Lung (tissue), 10 donors: ENCODE data around the gene FANK1. TPM values are rescaled to one million over a fixed set of nuclear protein-coding genes. Genes with fewer than 3 reads are reported as not detected.
"Not testable (repeated sequence)": the region's sequence is repeated elsewhere in the genome, so short reads cannot be mapped to it uniquely, and the experiment has no call there.

Source experiments
- ATAC-seq: fragments of 200-7000 bp; cut with Tn5 transposase; one replicate; pipeline ENCODE4 v1.9.1; 2020; ENCODE audit warnings: moderate number of reproducible peaks; ENCODE audit not compliant: insufficient read depth, low FRiP score
- DNase-seq, 3 donors: peaks; one replicate each; pipeline ENCODE4 v3.0.0-alpha.2; 2013 to 2017
- H3K27ac ChIP-seq, 2 donors: one replicate each; pipeline ENCODE4 v1.5.1; 2013; ENCODE audit warnings: mild to moderate bottlenecking in 2 of 2, moderate library complexity in 2 of 2, control low read depth in 1 of 2, inconsistent platforms in 1 of 2, low read depth in 1 of 2, low read length in 1 of 2
- H3K27me3 ChIP-seq, 3 donors: one replicate each; pipeline ENCODE4 v1.5.1; 2013; ENCODE audit warnings: low read length in 2 of 3; ENCODE audit not compliant: control insufficient read depth in 3 of 3, insufficient read depth in 3 of 3
- H3K36me3 ChIP-seq, 4 donors: one replicate each; pipeline ENCODE4 v1.5.1; 2013; ENCODE audit warnings: low read length in 4 of 4, mild to moderate bottlenecking in 1 of 4, moderate library complexity in 1 of 4; ENCODE audit not compliant: control insufficient read depth in 4 of 4, insufficient read depth in 4 of 4
- H3K4me1 ChIP-seq, 5 donors: one replicate each; pipeline ENCODE4 v1.5.1; 2013; ENCODE audit warnings: low read length in 5 of 5, mild to moderate bottlenecking in 2 of 5, moderate library complexity in 1 of 5; ENCODE audit not compliant: control insufficient read depth in 5 of 5, insufficient read depth in 5 of 5
- H3K4me3 ChIP-seq: one replicate; pipeline ENCODE4 v1.5.1; 2013; ENCODE audit warnings: mild to moderate bottlenecking, control low read depth, moderate library complexity
- H3K9ac ChIP-seq, 2 donors: one replicate each; pipeline ENCODE4 v1.5.1; 2013; ENCODE audit warnings: low read length in 2 of 2, control low read depth in 1 of 2; ENCODE audit not compliant: insufficient read depth in 1 of 2
- H3K9me3 ChIP-seq, 4 donors: one replicate each; pipeline ENCODE4 v1.5.1; 2013; ENCODE audit warnings: low read length in 3 of 4, mild to moderate bottlenecking in 1 of 4, moderate library complexity in 1 of 4; ENCODE audit not compliant: control insufficient read depth in 4 of 4, insufficient read depth in 3 of 4
- WGBS, 2 donors: extraction: QIAGEN DNeasy Blood & Tissue Kit; methylation state at CpG; one replicate each; pipeline ENCODE4 v1.1.7; 2013; 5-methylcytosine and 5-hydroxymethylcytosine counted together
- polyA plus RNA-seq, 2 donors: library from polyadenylated mRNA; stranded (reverse); fragments of 200-250 nt; gene quantifications; one replicate each; pipeline ENCODE4 v1.2.1, GENCODE V29; 2013
- total RNA-seq, 2 donors: library from RNA; depleted of rRNA in 1 of 2; stranded (reverse); fragments of >200 nt in 1 of 2; gene quantifications; one replicate each; pipeline ENCODE4 v1.2.1, GENCODE V29; 2014 to 2021
- donor health status: Bipolar disorder and iron deficiency.
- donor health status: healthy.
- donor health status: DM: yes; HTN: yes; CAD: no.

The FANK1 gene
- total and polyA plus RNA-seq, 4 donors: 8.7 to 18.4 (median 13.7) TPM

DNA sequence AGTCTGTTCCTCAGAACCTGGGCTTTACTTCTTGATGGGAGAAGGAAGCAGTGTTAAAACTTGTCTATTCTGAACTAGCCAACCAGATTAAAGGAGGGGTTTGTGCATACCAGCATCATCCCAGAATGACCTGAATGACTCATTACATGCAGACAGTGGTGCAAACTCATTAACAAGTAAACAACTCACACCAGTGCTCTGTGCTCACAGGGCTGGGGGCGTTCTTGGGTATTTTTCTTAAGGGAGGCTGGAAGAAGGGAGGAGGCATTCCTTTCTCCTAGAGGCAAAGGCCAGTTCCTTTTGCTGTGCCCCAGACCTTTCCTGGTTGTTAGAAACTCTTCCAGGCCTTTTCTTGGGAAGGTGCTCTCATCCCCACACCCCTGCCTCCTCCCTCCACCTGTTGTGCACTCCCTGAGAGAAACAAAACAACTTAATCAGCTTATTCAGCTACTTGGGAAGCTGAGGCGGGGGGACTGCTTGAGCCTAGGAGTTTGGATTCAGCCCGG, 6.8 kb downstream of the FANK1 start:
- not testable (repeated sequence) for ATAC-seq, H3K4me3 ChIP-seq, H3K9me3 ChIP-seq, DNase-seq, H3K36me3 ChIP-seq, H3K27ac ChIP-seq, H3K9ac ChIP-seq, H3K27me3 ChIP-seq, H3K4me1 ChIP-seq
- WGBS, 2 donors: 74 to 84% methylated on average over 3 of the region's 3 CpGs

DNA sequence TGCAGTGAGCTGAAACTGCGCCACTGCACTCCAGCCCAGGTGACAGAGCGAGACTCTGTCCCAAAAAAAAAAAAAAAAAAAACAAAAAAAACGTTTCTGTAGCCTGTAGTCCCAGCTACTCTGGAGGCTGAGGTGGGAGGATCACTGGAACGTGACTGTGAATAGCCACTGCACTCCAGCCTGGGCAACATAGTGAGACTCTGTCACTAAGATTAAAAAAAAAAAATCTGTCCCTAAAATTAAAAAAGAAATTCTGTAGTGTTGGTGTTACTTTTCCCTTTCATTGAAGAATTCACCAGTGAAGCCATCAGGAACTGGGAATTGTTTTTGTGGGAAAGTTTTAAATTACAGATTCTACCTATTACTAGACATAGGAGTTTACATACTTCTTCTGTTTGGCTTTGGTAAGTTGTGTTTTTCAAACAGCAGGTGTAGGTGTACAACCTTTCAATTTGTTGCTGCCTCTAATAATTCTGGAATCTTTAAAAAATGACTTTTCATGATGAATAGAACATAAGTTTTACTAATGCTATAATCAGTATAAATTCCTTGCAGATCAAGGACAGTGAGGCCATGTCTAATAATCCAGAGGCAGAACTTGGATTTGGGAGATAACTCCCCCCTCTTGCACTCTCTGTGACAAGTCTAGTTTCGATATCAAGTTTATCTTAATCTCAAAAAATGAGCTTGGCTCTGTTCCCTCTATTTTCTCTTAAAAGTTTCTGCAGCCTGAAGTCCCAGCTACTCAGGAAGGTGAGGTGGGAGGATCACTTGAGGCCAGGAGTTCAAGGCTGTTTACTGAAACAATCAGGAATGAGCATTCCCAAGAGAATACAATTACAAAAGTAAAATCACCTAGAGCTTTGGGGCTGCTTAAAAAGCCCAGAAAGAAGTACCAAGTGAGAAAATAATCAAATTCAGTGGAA, 9.0 kb downstream of the FANK1 start:
- H3K9ac ChIP-seq, H3K9me3 ChIP-seq, H3K27me3 ChIP-seq, H3K27ac ChIP-seq, DNase-seq, H3K36me3 ChIP-seq, H3K4me1 ChIP-seq, H3K4me3 ChIP-seq: not testable (repeated sequence)
- 70 to 82% methylated on average over 5 of the region's 5 CpGs for WGBS, 2 donors
- ATAC-seq: peak; percentile 19

DNA sequence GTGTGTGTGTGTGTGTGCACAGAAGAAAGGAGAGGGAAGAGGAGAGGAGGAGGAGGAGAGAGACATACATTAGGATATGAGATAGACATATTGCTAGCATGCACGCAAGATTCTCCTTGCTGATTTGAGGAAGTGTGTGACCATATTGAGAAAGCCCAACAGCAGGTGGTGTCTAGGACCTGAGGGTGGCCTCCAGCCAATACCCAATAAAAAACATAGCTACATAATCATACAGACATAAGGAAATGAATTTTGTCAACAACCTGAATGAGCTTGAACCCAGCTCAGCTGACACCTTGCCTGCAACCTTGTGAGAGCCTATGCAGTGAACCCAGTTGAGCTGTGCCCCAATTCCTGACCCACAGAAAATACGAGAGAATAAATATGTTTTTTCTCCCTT, 11.2 kb downstream of the FANK1 start:
- not testable (repeated sequence) for DNase-seq, ATAC-seq
- 60 to 72% methylated on average over 2 of the region's 2 CpGs for WGBS, 2 donors

DNA sequence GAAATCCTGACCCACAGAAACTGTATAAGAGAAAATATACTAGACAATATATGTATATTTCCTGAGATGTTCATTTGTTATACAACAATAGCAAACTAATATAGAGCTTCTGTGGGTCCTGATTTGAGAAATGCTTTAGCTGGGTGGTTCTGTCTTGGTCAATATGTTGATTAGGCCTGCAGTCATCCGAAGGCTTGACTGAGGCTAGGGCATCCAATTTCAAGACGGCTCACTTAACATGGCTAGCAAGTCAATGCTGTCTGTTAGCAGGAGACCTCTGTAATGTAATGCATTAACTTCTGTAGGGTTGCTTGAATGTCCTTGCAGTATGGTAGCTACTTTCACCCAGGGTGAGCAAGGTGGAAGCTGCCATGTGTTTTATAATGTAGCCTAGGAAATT, 12.4 kb downstream of the FANK1 start:
- H3K27me3 ChIP-seq, H3K4me1 ChIP-seq, ATAC-seq, H3K9ac ChIP-seq, H3K27ac ChIP-seq, H3K36me3 ChIP-seq, H3K4me3 ChIP-seq, H3K9me3 ChIP-seq, DNase-seq: not testable (repeated sequence)
- 51 to 59% methylated on average over 2 of the region's 2 CpGs for WGBS, 2 donors

More for the DNA sequence above, 11.2 kb downstream of the FANK1 start:
- H3K9me3 ChIP-seq, H3K9ac ChIP-seq, H3K4me1 ChIP-seq, H3K36me3 ChIP-seq, H3K27me3 ChIP-seq, H3K27ac ChIP-seq, H3K4me3 ChIP-seq: not testable (repeated sequence)

DNA sequence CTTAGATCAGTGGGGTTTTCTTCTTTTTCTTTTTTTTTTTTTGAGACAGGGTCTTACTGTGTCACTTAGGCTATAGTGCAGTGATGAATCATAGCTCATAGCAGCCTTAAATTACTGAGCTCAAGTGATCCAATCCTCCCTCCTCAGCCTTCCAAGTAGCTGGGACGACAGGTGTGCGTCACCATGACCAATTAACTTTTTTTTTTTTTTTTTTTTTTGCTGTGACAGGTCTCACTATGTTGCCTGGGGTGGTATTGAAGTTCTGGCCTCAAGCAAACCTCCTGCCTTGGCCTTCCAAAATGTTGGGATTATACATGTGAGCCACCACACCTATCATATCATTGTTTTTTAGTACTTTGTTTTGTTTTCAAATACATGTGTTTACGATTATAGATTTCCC, 13.1 kb downstream of the FANK1 start:
- H3K36me3 ChIP-seq, DNase-seq, H3K9me3 ChIP-seq, H3K4me3 ChIP-seq, H3K27ac ChIP-seq, H3K9ac ChIP-seq, ATAC-seq, H3K27me3 ChIP-seq, H3K4me1 ChIP-seq: not testable (repeated sequence)
- 53 to 82% methylated on average over 3 of the region's 3 CpGs for WGBS, 2 donors
